ENCODE results near the gene GPX8. TPM values are rescaled to one million over a fixed set of nuclear protein-coding genes. Genes with fewer than 3 reads are reported as not detected.

GPX8 gene, protein sequence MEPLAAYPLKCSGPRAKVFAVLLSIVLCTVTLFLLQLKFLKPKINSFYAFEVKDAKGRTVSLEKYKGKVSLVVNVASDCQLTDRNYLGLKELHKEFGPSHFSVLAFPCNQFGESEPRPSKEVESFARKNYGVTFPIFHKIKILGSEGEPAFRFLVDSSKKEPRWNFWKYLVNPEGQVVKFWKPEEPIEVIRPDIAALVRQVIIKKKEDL
- total RNA-seq = 9.9 and 17.2 TPM in 2 replicates

DNA sequence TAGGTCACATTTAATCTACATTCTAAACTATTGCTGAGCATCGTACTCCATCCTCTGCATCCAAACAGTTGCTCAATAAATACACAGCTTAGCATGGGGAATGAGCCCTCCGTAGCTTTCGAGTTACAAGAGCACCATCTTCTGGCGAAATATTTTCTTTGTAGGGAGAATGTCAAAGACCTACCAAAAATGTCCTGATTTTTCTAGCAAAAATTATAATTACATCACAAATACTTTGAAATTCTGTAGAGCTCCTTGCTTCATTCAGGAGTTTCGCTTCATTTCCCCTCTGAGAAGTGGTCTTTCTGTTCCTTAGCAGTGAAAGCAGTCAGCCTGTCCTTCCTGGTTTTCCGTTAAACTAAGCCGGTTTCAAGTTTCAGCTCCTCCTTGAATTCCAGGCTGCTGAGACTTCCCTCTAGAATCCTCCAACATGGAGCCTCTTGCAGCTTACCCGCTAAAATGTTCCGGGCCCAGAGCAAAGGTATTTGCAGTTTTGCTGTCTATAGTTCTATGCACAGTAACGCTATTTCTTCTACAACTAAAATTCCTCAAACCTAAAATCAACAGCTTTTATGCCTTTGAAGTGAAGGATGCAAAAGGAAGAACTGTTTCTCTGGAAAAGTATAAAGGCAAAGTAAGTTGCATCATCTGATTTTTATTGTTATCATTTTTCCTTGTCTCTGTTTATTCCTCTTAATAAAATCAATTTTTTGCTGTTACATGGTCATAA is at the start of gene GPX8:
Gene GPX8, plus strand, starts transcription at position 409 of the 730 bp plus-strand sequence. Its CDS starts 22 bp downstream, at position 431.

DNA sequence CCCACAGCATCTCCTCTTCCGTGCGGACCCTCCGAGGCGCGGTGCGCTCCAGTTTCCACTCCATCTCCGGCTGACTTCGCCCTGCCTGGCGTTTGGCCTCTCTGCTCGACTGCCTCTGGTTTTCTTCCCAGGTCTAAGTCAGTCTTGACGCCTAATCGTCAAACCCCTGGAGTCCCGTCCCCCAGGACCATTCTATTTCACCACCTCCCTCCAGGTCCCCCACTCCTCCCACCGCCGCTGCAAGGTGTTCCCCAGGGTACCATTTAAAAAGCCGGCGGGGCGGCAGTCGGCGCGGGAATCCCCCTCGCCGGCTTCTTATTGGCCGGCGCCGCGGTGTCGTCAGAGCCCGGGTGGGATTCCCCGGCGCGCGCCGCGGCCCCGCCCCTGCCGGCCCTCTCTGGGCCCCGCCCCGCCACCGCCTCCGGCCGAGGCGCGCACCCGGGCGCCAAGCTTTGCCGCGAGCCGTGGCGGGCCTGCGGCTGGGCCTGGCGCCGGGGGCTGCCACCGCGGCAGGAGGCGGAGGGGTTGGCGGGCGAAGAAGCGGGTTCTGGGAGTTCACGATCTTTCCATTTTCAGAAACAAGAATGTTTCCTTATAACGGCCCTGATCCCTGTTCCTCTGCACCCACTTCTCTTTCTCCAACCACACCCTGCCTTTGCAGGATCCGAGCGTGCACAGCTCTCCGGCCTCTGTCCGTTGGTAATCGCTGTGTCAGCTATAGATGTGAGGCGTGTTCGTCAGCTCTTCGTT is 13.1 kb downstream of the GPX8 start, which contains the start of gene CDC20B:
Gene CDC20B, minus strand, starts transcription at position 241 of the 750 bp plus-strand sequence. Its CDS starts 177 bp downstream, at position 64.

Other genes with a start within 250 kb of the GPX8 start
- 125 and 485 TPM in 2 replicates for gene ESM1, start 174.6 kb upstream of the GPX8 start, total RNA-seq
- gene GZMK, start 135.9 kb upstream of the GPX8 start, total RNA-seq = not detected in 2 replicates
- 0.33 TPM in 1 of 2 replicates, not detected in the other for gene GZMA, start 57.5 kb upstream of the GPX8 start, total RNA-seq
- under 0.01 and 0.11 TPM in 2 replicates for gene CDC20B, start 13.0 kb downstream of the GPX8 start, total RNA-seq
- gene MCIDAS, start 67.1 kb downstream of the GPX8 start, total RNA-seq = not detected in 2 replicates
- gene CCNO, start 73.4 kb downstream of the GPX8 start, total RNA-seq = not detected in 2 replicates
- gene DHX29, start 147.5 kb downstream of the GPX8 start, total RNA-seq = 17.1 and 20.5 TPM in 2 replicates
- gene MTREX, start 147.8 kb downstream of the GPX8 start, total RNA-seq = 48.9 and 90.3 TPM in 2 replicates

Data from dermis lymphatic vessel endothelial cell (primary cell).